HG02870 (cell line): Measurements from ENCODE around the gene TM9SF2.

Experiments
- ATAC-seq: cut with Tn5 transposase; IDR thresholded peaks from one replicate; pipeline ENCODE4 v1.9.1; 2021; ENCODE audit warnings: mild to moderate bottlenecking, moderate library complexity; ENCODE audit not compliant: unreplicated experiment

The TM9SF2 gene

GRCh38 chr13:99575376-99576120 lies 74.3 kb downstream of the TM9SF2 start:
- ATAC-seq, result no peak

GRCh38 chr13:99577934-99578917 lies 77.0 kb downstream of the TM9SF2 start:
- no peak for ATAC-seq

DNA sequence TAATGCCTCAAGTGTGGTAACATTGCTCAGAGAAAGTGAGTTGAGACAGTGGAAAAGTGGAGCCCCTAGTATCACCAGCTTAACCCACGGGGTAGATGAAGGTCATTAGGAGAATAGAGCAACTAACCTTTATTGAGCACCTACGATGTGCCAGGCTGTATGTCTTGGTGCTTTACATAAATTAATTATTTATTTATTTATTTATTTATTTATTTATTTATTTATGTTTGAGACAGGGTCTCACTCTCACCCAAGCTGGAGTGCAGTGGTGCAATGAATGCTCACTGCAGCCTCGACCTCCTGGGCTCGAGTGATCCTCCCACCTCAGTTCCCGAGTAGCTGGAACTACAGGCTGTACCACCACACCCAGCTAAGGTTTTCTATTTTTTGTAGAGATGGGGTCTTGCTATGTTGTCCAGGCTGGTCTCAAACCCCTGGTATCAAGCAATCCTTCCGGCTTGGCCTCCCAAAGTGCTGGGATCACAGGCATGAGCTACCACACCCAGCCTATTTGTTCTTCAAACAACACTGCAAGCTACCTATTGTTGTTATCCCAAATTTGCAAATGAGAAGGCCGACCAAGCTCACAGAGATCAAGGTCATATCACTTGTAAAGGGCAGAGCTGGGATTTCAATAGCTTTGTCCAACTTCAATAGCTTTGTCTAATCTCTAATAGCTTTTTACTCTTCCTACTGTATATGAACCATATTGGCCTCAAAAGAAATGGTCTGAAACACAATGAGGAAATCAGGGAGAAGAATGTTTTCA lies 79.4 kb downstream of the TM9SF2 start:
- ATAC-seq, result no peak

DNA sequence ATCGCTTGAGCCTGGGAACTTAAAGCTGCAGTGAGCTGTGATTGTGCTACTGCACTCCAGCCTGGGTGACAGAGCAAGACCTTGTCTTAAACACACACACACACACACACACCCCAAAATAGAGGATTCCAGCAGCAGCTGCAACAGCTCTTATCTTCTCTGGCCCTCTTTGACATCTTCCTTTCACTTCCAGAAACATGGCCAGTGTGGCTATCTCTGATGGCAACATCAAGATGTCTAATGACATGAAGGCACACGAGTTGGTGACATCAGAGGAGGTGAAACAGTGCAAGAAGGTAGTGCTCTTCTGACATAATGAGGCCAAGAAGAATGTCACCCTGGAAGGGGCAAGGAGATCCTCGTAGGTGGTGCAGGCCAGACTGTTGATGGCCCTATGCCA lies 81.2 kb downstream of the TM9SF2 start:
- ATAC-seq, result no peak

- no peak for ATAC-seq
Measured at GRCh38 chr13:99585609-99586008, 84.3 kb downstream of the TM9SF2 start.

DNA sequence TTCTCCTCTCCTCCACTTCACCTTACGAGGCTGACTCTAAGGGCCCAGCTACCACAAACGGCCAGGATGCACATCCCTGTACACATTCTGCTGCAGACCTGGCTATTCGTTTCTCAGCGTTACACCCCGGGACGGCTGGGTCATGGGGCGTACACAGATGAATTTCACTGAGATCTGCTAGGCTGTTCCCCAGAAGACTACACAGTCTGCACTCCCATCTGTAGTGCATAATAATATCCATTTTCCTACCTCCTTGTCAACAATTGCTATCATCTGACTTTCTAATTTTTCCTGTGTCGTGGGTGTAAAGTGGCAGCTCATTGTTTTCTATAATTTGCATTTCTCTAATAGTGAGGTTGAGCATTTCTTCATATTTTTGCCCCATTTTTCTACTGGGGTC lies 85.7 kb downstream of the TM9SF2 start:
- no peak for ATAC-seq

GRCh38 chr13:99587893-99588606 lies 86.8 kb downstream of the TM9SF2 start:
- no peak for ATAC-seq

DNA sequence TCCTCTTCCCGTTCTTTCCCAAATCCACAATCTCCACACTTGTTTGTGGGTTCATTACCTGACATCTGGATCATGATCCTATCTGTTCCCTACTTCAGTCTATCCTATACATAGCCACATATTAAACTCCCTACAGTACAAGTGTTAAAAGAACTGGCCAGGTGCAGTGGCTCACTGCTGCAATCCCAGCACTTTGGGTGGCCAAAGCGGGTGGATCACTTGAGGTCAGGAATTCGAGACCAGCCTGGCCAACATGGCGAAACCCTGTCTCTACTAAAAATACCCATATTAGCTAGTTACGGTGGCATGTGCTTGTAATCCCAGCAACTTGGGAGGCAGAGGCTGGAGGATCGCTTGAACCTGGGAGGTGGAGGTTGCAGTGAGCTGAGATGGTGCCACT lies 88.3 kb downstream of the TM9SF2 start:
- no peak for ATAC-seq

- ATAC-seq, result no peak
Measured at GRCh38 chr13:99590519-99591011, 89.3 kb downstream of the TM9SF2 start.

GRCh38 chr13:99596180-99596579 lies 94.9 kb downstream of the TM9SF2 start:
- no peak for ATAC-seq

DNA sequence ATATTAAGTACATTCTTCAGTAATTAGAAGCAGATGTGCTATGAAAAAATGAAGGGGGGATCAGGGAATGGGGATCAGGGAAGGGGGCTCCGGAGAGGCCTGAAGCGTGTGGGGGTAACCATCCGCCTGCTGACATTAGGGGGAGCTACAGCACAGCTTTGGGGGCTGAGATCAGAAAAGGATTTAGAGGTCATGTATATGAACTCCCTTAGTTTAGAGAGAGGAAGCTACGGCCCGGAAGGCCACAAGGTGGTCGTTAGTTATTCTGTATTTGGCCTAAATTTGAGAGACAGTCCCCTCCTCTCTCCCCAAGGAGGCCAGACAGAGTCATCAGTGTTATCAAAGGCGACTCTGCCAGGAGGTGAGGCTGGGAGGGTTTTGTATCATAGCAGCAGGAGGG lies 99.0 kb downstream of the TM9SF2 start:
- ATAC-seq, result no peak

DNA sequence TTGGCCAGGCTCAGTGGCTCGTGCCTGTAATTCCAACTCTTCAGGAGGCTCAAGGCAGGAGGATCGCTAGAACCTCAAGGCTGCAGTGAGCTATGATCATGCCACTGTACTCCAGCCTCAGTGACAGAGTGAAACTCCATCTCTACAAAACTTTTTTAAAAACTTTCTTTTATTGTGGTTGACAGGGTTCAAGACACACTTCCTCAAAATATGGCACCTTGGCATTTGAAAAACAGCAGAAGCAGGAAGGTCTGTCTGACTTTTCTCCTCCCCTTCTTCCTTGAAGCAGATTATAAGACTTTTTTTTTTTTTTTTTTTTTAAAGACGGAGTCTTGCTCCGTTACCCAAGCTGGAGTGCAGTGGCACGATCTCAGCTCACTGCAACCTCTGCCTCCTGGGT lies 100.3 kb downstream of the TM9SF2 start:
- ATAC-seq, result no peak

DNA sequence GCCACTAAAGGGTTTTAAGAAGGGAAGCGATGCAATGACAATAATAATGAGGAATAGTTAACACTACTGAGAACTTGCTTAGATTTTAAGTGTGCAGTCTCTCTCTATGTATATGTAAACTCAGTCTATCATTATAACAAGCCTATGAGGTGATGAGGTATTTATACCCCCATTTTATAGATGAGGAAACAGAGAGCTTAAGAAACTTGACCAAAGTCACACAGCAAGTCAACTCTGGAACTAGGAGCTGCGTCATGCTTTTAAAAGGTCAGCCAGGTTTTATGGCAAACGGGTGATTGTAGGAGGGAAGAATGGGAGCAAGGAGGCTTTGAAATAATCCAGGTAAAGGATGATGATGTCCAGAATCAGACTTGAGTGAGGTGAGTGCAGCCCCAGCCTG lies 103.4 kb downstream of the TM9SF2 start:
- ATAC-seq, result no peak

- peak; percentile 42 for ATAC-seq
Measured at GRCh38 chr13:99605420-99606323, 104.4 kb downstream of the TM9SF2 start.

- peak; percentile 75 for ATAC-seq
Measured at GRCh38 chr13:99606324-99607066, 105.2 kb downstream of the TM9SF2 start, which contains the start of gene CLYBL. CLYBL (plus strand) TSS chr13:99606690.

DNA sequence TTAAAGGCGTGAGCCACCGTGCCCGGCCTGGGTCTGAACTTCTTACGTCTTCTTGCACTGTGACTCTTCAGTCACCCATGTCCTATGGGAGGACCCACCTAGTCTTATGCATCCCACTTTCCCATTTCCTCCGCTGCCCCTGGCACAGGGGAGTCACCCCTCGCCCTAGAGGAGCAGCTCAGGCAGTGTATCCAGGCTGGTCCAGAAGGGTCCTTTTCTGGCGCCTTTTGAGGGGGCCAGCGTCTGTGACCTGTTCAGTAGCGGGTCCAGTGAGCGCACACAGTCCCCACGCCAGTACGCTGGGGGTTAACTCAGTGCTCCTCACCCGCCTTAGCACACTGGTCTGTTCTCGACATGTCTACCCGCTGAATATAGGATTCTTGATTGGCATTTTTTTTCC lies 107.1 kb downstream of the TM9SF2 start:
- ATAC-seq, result no peak

DNA sequence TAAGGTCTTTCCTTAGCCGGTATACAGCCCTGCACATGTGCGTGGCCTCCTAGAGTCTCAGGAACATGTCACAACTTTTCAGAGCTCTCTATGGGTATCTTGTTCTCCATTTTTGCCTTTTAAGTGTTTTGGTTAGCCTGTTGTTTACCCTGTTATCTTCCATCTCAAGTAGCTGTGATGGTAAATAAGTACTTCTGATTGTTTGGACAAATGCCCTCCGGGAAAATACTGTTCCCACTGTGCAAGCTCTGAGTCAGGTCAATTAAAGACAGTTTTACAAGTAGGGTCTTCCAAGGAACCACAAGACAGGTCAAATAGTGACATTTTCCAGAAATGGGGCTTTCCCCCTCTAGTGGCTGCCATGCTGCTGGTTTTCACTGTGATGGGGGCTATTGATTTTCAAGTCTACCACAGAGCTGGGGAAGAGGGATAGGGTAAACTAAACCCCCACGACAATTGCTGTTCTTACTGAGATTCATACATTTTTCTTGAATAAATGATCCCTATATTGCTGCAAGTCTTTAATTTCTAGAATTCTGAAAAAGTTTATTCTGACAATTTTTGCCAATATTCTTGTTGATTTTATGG lies 109.5 kb downstream of the TM9SF2 start:
- no peak for ATAC-seq
